Endothelial cell of umbilical vein (primary cell): ENCODE results near the gene NKX2-8. TPM values are rescaled to one million over a fixed set of nuclear protein-coding genes. Genes with fewer than 3 reads are reported as not detected.
A peak's percentile ranks its signal among the peaks of the same experiment; 100 is the strongest.

Source experiments
- BruUV-seq: library from RNA; stranded (reverse); fragments of 400-500 nt; replicated peaks from 2 replicates; lab custom pipeline; 2021; lab: Mats Ljungman, UMichigan
- CTCF ChIA-PET: fragments of 300-600, 350-600 bp; sonication (Branson Sonifier 250); formaldehyde crosslinking; loops from one replicate; lab custom pipeline; 2021; ENCODE audit warnings: antibody characterized with exemption, inconsistent platforms; lab: Charles Lee
- POLR2A ChIA-PET: fragments of 300-600, 350-600 bp; sonication (Branson Sonifier 250); formaldehyde crosslinking; loops from one replicate; lab custom pipeline; 2021; ENCODE audit warnings: antibody characterized with exemption, inconsistent platforms; lab: Charles Lee
- DNase-seq: peaks from one replicate; pipeline ENCODE4 v3.0.0-alpha.2; 2011; ENCODE audit warnings: low read depth, low spot score
- FAIRE-seq: peaks from 2 replicates; lab custom pipeline; 2011; peaks lifted over from hg19 to GRCh38; lab: Jason Lieb, UNC
- H2AFZ ChIP-seq: 2 replicates; pipeline ENCODE4 v1.6.0; 2012; ENCODE audit warnings: low read depth, low read length, control low read depth, inconsistent platforms
- H3K27ac ChIP-seq: 2 replicates; pipeline ENCODE4 v1.5.1; 2011; ENCODE audit warnings: low read depth, mild to moderate bottlenecking, control low read depth, low read length, moderate library complexity; ENCODE audit not compliant: insufficient read depth
- H3K27me3 ChIP-seq, 2 experiments: 2 replicates each; pipeline versions ENCODE4 v1.6.0 to v1.6.1; 2011; ENCODE audit warnings: low read length in 2 of 2, mixed read lengths in 1 of 2; ENCODE audit not compliant: control insufficient read depth in 2 of 2, insufficient read depth in 2 of 2
- H3K36me3 ChIP-seq, 2 experiments: 2 replicates in 1 of 2; 3 replicates in 1 of 2; pipeline ENCODE4 v1.5.1; 2011; ENCODE audit warnings: low read length in 2 of 2, mild to moderate bottlenecking in 1 of 2, moderate library complexity in 1 of 2; ENCODE audit not compliant: control insufficient read depth in 2 of 2, insufficient read depth in 2 of 2; ENCODE audit errors: extremely low read depth in 1 of 2
- H3K4me1 ChIP-seq: 3 replicates; pipeline ENCODE4 v1.5.1; 2011; ENCODE audit warnings: mild to moderate bottlenecking, low read length; ENCODE audit not compliant: control insufficient read depth, insufficient read depth; ENCODE audit errors: extremely low read depth
- H3K4me2 ChIP-seq: 2 replicates; pipeline ENCODE4 v1.6.1; 2011; ENCODE audit warnings: low read length, control low read depth, mixed read lengths; ENCODE audit not compliant: insufficient read depth
- H3K4me3 ChIP-seq, 3 experiments: fragments of 200-600 bp in 1 of 3; sonication (generic), shearing (Covaris generic) in 1 of 3; replicated peaks in 1 of 3; 2 replicates each; pipeline ENCODE4 v1.5.1; 2011 to 2016; ENCODE audit warnings: control low read depth in 3 of 3, low read length in 3 of 3, mild to moderate bottlenecking in 2 of 3, inconsistent platforms in 1 of 3, low read depth in 1 of 3, moderate library complexity in 1 of 3; ENCODE audit not compliant: insufficient read depth in 1 of 3
- H3K79me2 ChIP-seq: 2 replicates; pipeline ENCODE4 v1.6.0; 2012; ENCODE audit warnings: low read length, inconsistent platforms; ENCODE audit not compliant: control insufficient read depth, insufficient read depth
- H3K9ac ChIP-seq: replicated peaks from 2 replicates; pipeline ENCODE3; 2011; ENCODE audit warnings: low read length, control low read depth; ENCODE audit not compliant: insufficient read depth; ENCODE audit errors: extremely low read depth
- H3K9me1 ChIP-seq: replicated peaks from 3 replicates; pipeline ENCODE4 v1.6.0; 2011; ENCODE audit warnings: mild to moderate bottlenecking, low read length; ENCODE audit not compliant: control insufficient read depth, insufficient read depth; ENCODE audit errors: extremely low read depth
- H3K9me3 ChIP-seq: replicated peaks from 2 replicates; pipeline ENCODE4 v1.5.1; 2012; ENCODE audit warnings: low read length, inconsistent platforms; ENCODE audit not compliant: control insufficient read depth, insufficient read depth
- H4K20me1 ChIP-seq: replicated peaks from 2 replicates; pipeline ENCODE3; 2011; ENCODE audit warnings: mild to moderate bottlenecking, low read length; ENCODE audit not compliant: control insufficient read depth, insufficient read depth; ENCODE audit errors: extremely low read depth
- CTCF ChIP-seq, 2 donors: IDR thresholded peaks; 1 replicate in 1 of 2; 2 replicates in 1 of 2; pipeline ENCODE4 v1.5.1; 2011; ENCODE audit warnings: low read length in 2 of 2, mild to moderate bottlenecking in 2 of 2, moderate library complexity in 2 of 2, control low read depth in 1 of 2, inconsistent platforms in 1 of 2, low read depth in 1 of 2; ENCODE audit not compliant: insufficient read depth in 1 of 2; ENCODE audit errors: extremely low read depth in 1 of 2
- EZH2 ChIP-seq: IDR thresholded peaks from 2 replicates; pipeline ENCODE4 v1.6.1; 2012; ENCODE audit warnings: borderline replicate concordance, low read depth, mild to moderate bottlenecking, moderate library complexity, low read length, inconsistent platforms; ENCODE audit not compliant: severe bottlenecking
- FOS ChIP-seq: IDR thresholded peaks from 2 replicates; pipeline ENCODE4 v1.6.1; 2011; ENCODE audit warnings: mild to moderate bottlenecking, low read length, moderate library complexity, borderline replicate concordance; ENCODE audit not compliant: insufficient read depth
- GATA2 ChIP-seq: IDR thresholded peaks from 2 replicates; pipeline ENCODE4 v1.7.0; 2011; ENCODE audit warnings: low read depth, mild to moderate bottlenecking, moderate library complexity, mixed read lengths, low read length; ENCODE audit not compliant: insufficient read length, insufficient read depth
- MYC ChIP-seq: IDR thresholded peaks from one replicate; pipeline ENCODE4 v1.6.1; 2011; ENCODE audit warnings: mild to moderate bottlenecking, low read depth, low read length
- POLR2A ChIP-seq: IDR thresholded peaks from 2 replicates; pipeline ENCODE4 v1.6.1; 2012; ENCODE audit warnings: low read depth, mild to moderate bottlenecking, control low read depth, low read length
- POLR2AphosphoS5 ChIP-seq: IDR thresholded peaks from 2 replicates; pipeline ENCODE4 v1.6.1; 2012; ENCODE audit warnings: low read depth, mild to moderate bottlenecking, control low read depth, low read length, moderate library complexity; ENCODE audit not compliant: insufficient read depth
- dilution Hi-C: fragments of 300-500 bp; cut with MboI; formaldehyde crosslinking; loops from one replicate; pipeline ENCODE4 v1.15.0; 2019; ENCODE audit warnings: low sequenced_read_pairs; ENCODE audit not compliant: extremely low pct_ligation_motif_present
- intact Hi-C: fragments of 100-400 bp; cut with micrococcal nuclease; formaldehyde crosslinking; loops from one replicate; pipeline ENCODE4 v1.10.0; 2022
- polyA plus RNA-seq, 4 experiments: library from polyadenylated mRNA; depleted of rRNA in 3 of 4; stranded (reverse) in 3 of 4; unstranded in 1 of 4; fragments of >200 nt; gene quantifications; 2 replicates each; pipeline versions ENCODE4 v1.2.1 to v1.2.3, GENCODE V29; 2011 to 2012; ENCODE audit warnings: missing spikeins in 1 of 4
- total RNA-seq: library from RNA; stranded (reverse); gene quantifications from 2 replicates; pipeline ENCODE4 v1.2.3, GENCODE V29; 2021
- TF ChIP-seq, protein P1 (sequence below): IDR thresholded peaks from 2 replicates; pipeline ENCODE4 v1.6.1; 2011; ENCODE audit not compliant: insufficient read depth, insufficient read length

NKX2-8 gene
- total and polyA plus RNA-seq, 2 donors (not counting 3 experiments of a cell fraction or from before 2014, with no cell fraction given): not detected

DNA sequence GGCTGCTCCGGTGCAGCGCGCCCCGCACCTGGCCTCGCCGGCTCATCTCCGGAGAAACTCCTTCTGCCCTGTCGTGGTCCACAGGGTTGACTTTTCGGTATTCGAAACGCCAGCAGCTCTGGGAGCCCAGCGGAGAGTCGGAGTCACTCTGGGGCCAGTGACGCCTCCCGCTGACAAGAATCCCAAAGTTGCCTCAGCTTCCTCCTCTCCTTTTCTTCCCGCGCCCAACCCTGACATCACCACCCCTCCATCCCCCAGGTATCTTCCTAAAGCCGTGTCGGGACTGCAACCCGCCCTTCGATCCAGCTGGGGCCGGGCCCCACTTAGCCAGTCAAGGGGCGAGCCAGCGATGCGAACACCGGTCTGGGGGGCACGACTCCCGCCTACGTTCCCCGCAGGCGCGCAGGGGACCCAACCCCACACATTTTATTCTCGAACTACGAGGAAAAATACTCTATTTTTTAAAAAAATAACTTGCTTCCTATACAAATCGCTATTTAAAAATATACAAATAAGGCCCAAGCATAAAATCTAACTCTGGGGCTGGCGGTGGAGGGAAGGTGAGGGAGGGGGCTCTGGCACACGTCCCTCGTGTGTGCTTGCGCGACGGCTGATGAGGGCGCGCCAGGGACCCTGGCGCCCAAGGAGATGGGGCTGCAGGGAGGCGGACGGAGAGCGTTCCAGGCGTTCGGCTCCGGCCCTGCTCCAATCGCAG, 2.1 kb downstream of the NKX2-8 start:
- FAIRE-seq (no peak), DNase-seq (no peak)
- Histone ChIP-seq H3K9me1 (no peaks in the 10 kb centered on the region), H3K4me2 (peak overlapping the region; percentile 67), H3K4me3 (no peak overlapping the region), H3K27me3 (peaks cover 62 to 82% of the 10 kb centered on the region in 2 experiments), H3K79me2 (no peaks in the 10 kb centered on the region), H2AFZ (peak overlapping the region; percentile 78), H3K9ac (no peak overlapping the region), H3K27ac (no peak overlapping the region), H3K4me1 (peaks cover 5% of the 10 kb centered on the region), H3K36me3 (no peaks in the 10 kb centered on the region), H4K20me1 (no peaks in the 10 kb centered on the region), H3K9me3 (no peaks in the 10 kb centered on the region)
- dilution Hi-C loops: no loop called here
- POLR2A ChIA-PET: no interaction called here
- intact Hi-C loops: no loop called here
- no peak for TF ChIP-seq CTCF (IDR thresholded peaks at IDR 0.05; ENCODE audit: extremely low read depth in 1 of 2, insufficient read depth in 1 of 2, low read depth in 1 of 2, low read length in 2 of 2)
- TF ChIP-seq MYC: no peak
- TF ChIP-seq GATA2: no peak
- TF ChIP-seq FOS: no peak
- no peak for TF ChIP-seq POLR2AphosphoS5
- TF ChIP-seq, protein P1, sequence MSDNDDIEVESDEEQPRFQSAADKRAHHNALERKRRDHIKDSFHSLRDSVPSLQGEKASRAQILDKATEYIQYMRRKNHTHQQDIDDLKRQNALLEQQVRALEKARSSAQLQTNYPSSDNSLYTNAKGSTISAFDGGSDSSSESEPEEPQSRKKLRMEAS: no peak
- no peak for TF ChIP-seq EZH2
- no peak for TF ChIP-seq POLR2A
- no TSS peak for BruUV-seq
- CTCF ChIA-PET: interaction anchor here (1.0 to 1.9 kb wide), 2 partner anchors 27 kb away, joined by 3 to 5 read pairs; no protein-coding TSS in a partner anchor
